GM23338 (cell line): Measurements from ENCODE around the gene KRT85. TPM values are rescaled to one million over a fixed set of nuclear protein-coding genes. Genes with fewer than 3 reads are reported as not detected.

Experiments used
- ATAC-seq: fragments of 200-7000 bp; cut with Tn5 transposase; 3 replicates; pipeline ENCODE4 v1.9.1; 2020
- DNase-seq: peaks from one replicate; pipeline ENCODE4 v3.0.0-alpha.2; 2015; ENCODE audit warnings: low spot score
- H2AFZ ChIP-seq: fragments of 200-600 bp; sonication (generic); 2 replicates; pipeline ENCODE4 v1.8.0; 2016; ENCODE audit warnings: antibody characterized with exemption, mild to moderate bottlenecking, moderate library complexity
- H3F3A ChIP-seq: fragments of 200-600 bp; sonication (generic); replicated peaks from 2 replicates; pipeline ENCODE4 v1.8.0; 2017; ENCODE audit warnings: antibody characterized with exemption, mixed run types, low read depth
- H3K27ac ChIP-seq: fragments of 200-600 bp; sonication (generic); 2 replicates; pipeline ENCODE4 v1.6.1; 2016; ENCODE audit warnings: low read depth
- H3K27me3 ChIP-seq: fragments of 200-600 bp; sonication (generic); 2 replicates; pipeline ENCODE4 v1.8.0; 2016; ENCODE audit warnings: mild to moderate bottlenecking, mixed run types, moderate library complexity; ENCODE audit not compliant: insufficient read depth
- H3K36me3 ChIP-seq: fragments of 200-600 bp; sonication (generic); 2 replicates; pipeline ENCODE4 v1.8.0; 2016; ENCODE audit warnings: mild to moderate bottlenecking; ENCODE audit not compliant: insufficient read depth
- H3K4me1 ChIP-seq: fragments of 200-600 bp; sonication (generic); 2 replicates; pipeline ENCODE4 v1.8.0; 2016; ENCODE audit warnings: mild to moderate bottlenecking, moderate library complexity; ENCODE audit not compliant: insufficient read depth
- H3K4me2 ChIP-seq: fragments of 200-600 bp; sonication (generic); 2 replicates; pipeline ENCODE4 v1.7.1; 2017; ENCODE audit warnings: mixed run types
- H3K4me3 ChIP-seq: fragments of 200-600 bp; sonication (generic); 2 replicates; pipeline ENCODE4 v1.6.1; 2016; ENCODE audit warnings: mixed run types
- H3K79me2 ChIP-seq: fragments of 200-600 bp; sonication (generic); replicated peaks from 2 replicates; pipeline ENCODE4 v1.8.0; 2017; ENCODE audit warnings: mild to moderate bottlenecking; ENCODE audit not compliant: insufficient read depth
- H3K9me2 ChIP-seq: fragments of 200-600 bp; sonication (generic); 2 replicates; pipeline ENCODE4 v1.8.0; 2017; ENCODE audit not compliant: insufficient read depth
- H4K20me1 ChIP-seq: fragments of 200-600 bp; sonication (generic); replicated peaks from 2 replicates; pipeline ENCODE4 v1.8.0; 2017; ENCODE audit warnings: mild to moderate bottlenecking; ENCODE audit not compliant: insufficient read depth
- H3K27ac Mint-ChIP-seq: 2 replicates; pipeline ENCODE4 v1.8.0; 2020; ENCODE audit warnings: inconsistent platforms, mild to moderate bottlenecking, moderate library complexity, mixed read lengths
- H3K27me3 Mint-ChIP-seq: 3 replicates; pipeline ENCODE4 v1.8.0; 2022; ENCODE audit warnings: low read depth, mild to moderate bottlenecking, moderate library complexity, mixed read lengths, inconsistent platforms; ENCODE audit not compliant: insufficient read depth, poor library complexity
- H3K36me3 Mint-ChIP-seq: 3 replicates; pipeline ENCODE4 v1.8.0; 2021; ENCODE audit warnings: low read depth, mild to moderate bottlenecking, inconsistent platforms, moderate library complexity, mixed read lengths
- H3K4me1 Mint-ChIP-seq: 3 replicates; pipeline ENCODE4 v1.8.0; 2020; ENCODE audit warnings: mild to moderate bottlenecking, inconsistent platforms, mixed read lengths
- H3K4me3 Mint-ChIP-seq: 3 replicates; pipeline ENCODE4 v1.8.0; 2021; ENCODE audit warnings: moderate library complexity, mild to moderate bottlenecking, inconsistent platforms, mixed read lengths
- H3K9me3 Mint-ChIP-seq: 3 replicates; pipeline ENCODE4 v1.8.0; 2020; ENCODE audit warnings: moderate library complexity, mild to moderate bottlenecking, inconsistent platforms, mixed read lengths
- CREB1 ChIP-seq: fragments of 250-450 bp; sonication (Bioruptor Pico); IDR thresholded peaks from 2 replicates; pipeline ENCODE4 v1.5.0; 2020; ENCODE audit warnings: low read depth, mild to moderate bottlenecking, moderate library complexity
- ETS1 ChIP-seq: IDR thresholded peaks from 2 replicates; pipeline ENCODE4 v1.6.1; 2016; ENCODE audit warnings: antibody characterized with exemption
- EZH2 ChIP-seq: fragments of 200-600 bp; sonication (generic); IDR thresholded peaks from one replicate; pipeline ENCODE4 v1.8.0; 2017; ENCODE audit warnings: antibody characterized with exemption, mild to moderate bottlenecking, low read depth; ENCODE audit not compliant: unreplicated experiment
- JUNB ChIP-seq: IDR thresholded peaks from one replicate; pipeline ENCODE4 v1.6.1; 2016; ENCODE audit warnings: antibody characterized with exemption; ENCODE audit not compliant: unreplicated experiment
- NANOG ChIP-seq: IDR thresholded peaks from 2 replicates; pipeline ENCODE4 v1.6.1; 2016; ENCODE audit warnings: antibody characterized with exemption, borderline replicate concordance
- POLR2AphosphoS5 ChIP-seq: IDR thresholded peaks from 2 replicates; pipeline ENCODE4 v1.6.1; 2016; ENCODE audit warnings: antibody characterized with exemption, low read depth
- ZNF114 ChIP-seq: fragments of 250-450 bp; sonication (Bioruptor Pico); IDR thresholded peaks from 2 replicates; pipeline ENCODE4 v1.5.0; 2020; ENCODE audit warnings: mild to moderate bottlenecking, moderate library complexity
- polyA plus RNA-seq: library from polyadenylated mRNA; unstranded; fragments of >200 nt; fragmentation: Nextera tagmentation; extraction: Ambion mirVana; gene quantifications from 2 replicates; pipeline ENCODE4 v1.2.1, GENCODE V29; 2016
- total RNA-seq: library from RNA; depleted of rRNA; stranded (reverse); fragments of >200 nt; shearing (Covaris generic); gene quantifications from 2 replicates; pipeline ENCODE4 v1.2.3, GENCODE V29; 2014
- TF ChIP-seq, protein P1 (sequence below): IDR thresholded peaks from one replicate; pipeline ENCODE4 v1.6.1; 2018; ENCODE audit warnings: antibody characterized with exemption; ENCODE audit not compliant: unreplicated experiment
- TF ChIP-seq, protein P2 (sequence below), 2 experiments: fragments of 200-600 bp in 1 of 2; sonication (generic) in 1 of 2; conservative IDR thresholded peaks; 2 replicates each; pipeline versions ENCODE4 v1.5.1 to v1.6.1; 2016 to 2017; ENCODE audit warnings: antibody characterized with exemption in 2 of 2, low read depth in 2 of 2, mild to moderate bottlenecking in 2 of 2, moderate library complexity in 1 of 2

Gene KRT85
- total and polyA plus RNA-seq, 2 experiments from 2014 or later: not detected

GRCh38 chr12:52355176-52355575, 12.1 kb downstream of the KRT85 start:
- no peak for ATAC-seq
- H3K27me3 Mint-ChIP-seq: no peaks in the 10 kb centered on the region

DNA sequence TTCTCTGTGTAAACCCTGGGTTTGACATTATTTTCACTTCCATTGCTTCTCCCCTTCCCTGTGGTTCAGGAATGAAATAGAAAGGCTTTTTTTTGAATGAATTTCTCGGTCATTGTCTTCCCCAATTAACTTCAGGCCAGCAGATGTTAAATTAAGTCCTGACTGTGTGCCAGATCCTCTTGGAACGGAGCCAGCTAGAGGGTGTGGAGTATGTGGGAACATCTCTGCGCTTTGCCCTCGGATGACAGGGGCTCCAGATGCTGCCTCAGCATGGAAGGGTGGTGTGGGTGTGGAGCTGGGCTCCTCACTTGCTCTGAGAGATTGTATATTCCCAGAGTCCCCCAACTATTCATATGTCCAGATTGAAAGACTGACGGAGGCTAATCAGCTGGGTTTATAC, 13.1 kb downstream of the KRT85 start:
- no peaks in the 10 kb centered on the region for H3K9me3 Mint-ChIP-seq
- H3K36me3 Mint-ChIP-seq: no peaks in the 10 kb centered on the region
- H3K4me1 ChIP-seq: no peaks in the 10 kb centered on the region
- ATAC-seq (no peak), DNase-seq (no peak)
- peaks cover 9% of the 10 kb centered on the region for H3K4me1 Mint-ChIP-seq
- no peaks in the 10 kb centered on the region; the same call in 1 of the 2 replicates for H4K20me1 ChIP-seq
- H2AFZ ChIP-seq: no peak overlapping the region
- no peak overlapping the region for H3K27ac Mint-ChIP-seq
- H3K4me3 Mint-ChIP-seq: no peak overlapping the region
- H3K27me3 ChIP-seq: no peaks in the 10 kb centered on the region
- H3K4me3 ChIP-seq: no peak overlapping the region
- H3K4me2 ChIP-seq: no peak overlapping the region
- no peaks in the 10 kb centered on the region for H3K36me3 ChIP-seq
- H3K79me2 ChIP-seq: no peaks in the 10 kb centered on the region
- H3K9me2 ChIP-seq: no peaks in the 10 kb centered on the region
- no peaks in the 10 kb centered on the region for H3F3A ChIP-seq
- H3K27ac ChIP-seq: no peak overlapping the region
- no peaks in the 10 kb centered on the region for H3K27me3 Mint-ChIP-seq
- TF ChIP-seq CREB1 (CRISPR knock-in tag): no peak
- TF ChIP-seq NANOG: no peak
- no peak for TF ChIP-seq JUNB
- TF ChIP-seq ZNF114 (CRISPR knock-in tag): no peak
- TF ChIP-seq, protein P1, sequence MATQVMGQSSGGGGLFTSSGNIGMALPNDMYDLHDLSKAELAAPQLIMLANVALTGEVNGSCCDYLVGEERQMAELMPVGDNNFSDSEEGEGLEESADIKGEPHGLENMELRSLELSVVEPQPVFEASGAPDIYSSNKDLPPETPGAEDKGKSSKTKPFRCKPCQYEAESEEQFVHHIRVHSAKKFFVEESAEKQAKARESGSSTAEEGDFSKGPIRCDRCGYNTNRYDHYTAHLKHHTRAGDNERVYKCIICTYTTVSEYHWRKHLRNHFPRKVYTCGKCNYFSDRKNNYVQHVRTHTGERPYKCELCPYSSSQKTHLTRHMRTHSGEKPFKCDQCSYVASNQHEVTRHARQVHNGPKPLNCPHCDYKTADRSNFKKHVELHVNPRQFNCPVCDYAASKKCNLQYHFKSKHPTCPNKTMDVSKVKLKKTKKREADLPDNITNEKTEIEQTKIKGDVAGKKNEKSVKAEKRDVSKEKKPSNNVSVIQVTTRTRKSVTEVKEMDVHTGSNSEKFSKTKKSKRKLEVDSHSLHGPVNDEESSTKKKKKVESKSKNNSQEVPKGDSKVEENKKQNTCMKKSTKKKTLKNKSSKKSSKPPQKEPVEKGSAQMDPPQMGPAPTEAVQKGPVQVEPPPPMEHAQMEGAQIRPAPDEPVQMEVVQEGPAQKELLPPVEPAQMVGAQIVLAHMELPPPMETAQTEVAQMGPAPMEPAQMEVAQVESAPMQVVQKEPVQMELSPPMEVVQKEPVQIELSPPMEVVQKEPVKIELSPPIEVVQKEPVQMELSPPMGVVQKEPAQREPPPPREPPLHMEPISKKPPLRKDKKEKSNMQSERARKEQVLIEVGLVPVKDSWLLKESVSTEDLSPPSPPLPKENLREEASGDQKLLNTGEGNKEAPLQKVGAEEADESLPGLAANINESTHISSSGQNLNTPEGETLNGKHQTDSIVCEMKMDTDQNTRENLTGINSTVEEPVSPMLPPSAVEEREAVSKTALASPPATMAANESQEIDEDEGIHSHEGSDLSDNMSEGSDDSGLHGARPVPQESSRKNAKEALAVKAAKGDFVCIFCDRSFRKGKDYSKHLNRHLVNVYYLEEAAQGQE: no peak
- TF ChIP-seq, protein P2, sequence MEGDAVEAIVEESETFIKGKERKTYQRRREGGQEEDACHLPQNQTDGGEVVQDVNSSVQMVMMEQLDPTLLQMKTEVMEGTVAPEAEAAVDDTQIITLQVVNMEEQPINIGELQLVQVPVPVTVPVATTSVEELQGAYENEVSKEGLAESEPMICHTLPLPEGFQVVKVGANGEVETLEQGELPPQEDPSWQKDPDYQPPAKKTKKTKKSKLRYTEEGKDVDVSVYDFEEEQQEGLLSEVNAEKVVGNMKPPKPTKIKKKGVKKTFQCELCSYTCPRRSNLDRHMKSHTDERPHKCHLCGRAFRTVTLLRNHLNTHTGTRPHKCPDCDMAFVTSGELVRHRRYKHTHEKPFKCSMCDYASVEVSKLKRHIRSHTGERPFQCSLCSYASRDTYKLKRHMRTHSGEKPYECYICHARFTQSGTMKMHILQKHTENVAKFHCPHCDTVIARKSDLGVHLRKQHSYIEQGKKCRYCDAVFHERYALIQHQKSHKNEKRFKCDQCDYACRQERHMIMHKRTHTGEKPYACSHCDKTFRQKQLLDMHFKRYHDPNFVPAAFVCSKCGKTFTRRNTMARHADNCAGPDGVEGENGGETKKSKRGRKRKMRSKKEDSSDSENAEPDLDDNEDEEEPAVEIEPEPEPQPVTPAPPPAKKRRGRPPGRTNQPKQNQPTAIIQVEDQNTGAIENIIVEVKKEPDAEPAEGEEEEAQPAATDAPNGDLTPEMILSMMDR (conservative IDR thresholded peaks at IDR 0.05; ENCODE audit: low read depth in 2 of 2): no peak
- TF ChIP-seq POLR2AphosphoS5: no peak
- TF ChIP-seq EZH2: no peak

More at GRCh38 chr12:52355176-52355575, 12.1 kb downstream of the KRT85 start:
- H3K4me1 ChIP-seq: no peaks in the 10 kb centered on the region
- TF ChIP-seq CREB1 (CRISPR knock-in tag) (no peak), ETS1 (no peak)
- H4K20me1 ChIP-seq: no peaks in the 10 kb centered on the region; the same call in 1 of the 2 replicates
- H3K79me2 ChIP-seq: no peaks in the 10 kb centered on the region
- DNase-seq: no peak
- H3K27ac ChIP-seq: no peak overlapping the region
- Mint-ChIP-seq H3K27ac (no peak overlapping the region), H3K4me1 (peaks cover 9% of the 10 kb centered on the region), H3K9me3 (no peaks in the 10 kb centered on the region), H3K36me3 (no peaks in the 10 kb centered on the region), H3K4me3 (no peak overlapping the region)
- no peaks in the 10 kb centered on the region for H3K36me3 ChIP-seq
- H3K9me2 ChIP-seq: no peaks in the 10 kb centered on the region
- H3K4me3 ChIP-seq: no peak overlapping the region
- H3K4me2 ChIP-seq: no peak overlapping the region
- no peaks in the 10 kb centered on the region for H3K27me3 ChIP-seq
- H3F3A ChIP-seq: no peaks in the 10 kb centered on the region
- H2AFZ ChIP-seq: no peak overlapping the region
